ENCODE measurements around the gene SLC50A1.
A peak's percentile ranks its signal among the peaks of the same experiment; 100 is the strongest.
"Not testable (repeated sequence)": the region's sequence is repeated elsewhere in the genome, so short reads cannot be mapped to it uniquely, and the experiment has no call there.

SLC50A1 gene

GRCh38 chr1:155137154-155137949 is 1.7 kb downstream of the SLC50A1 start:
- no peak for DNase-seq

DNA sequence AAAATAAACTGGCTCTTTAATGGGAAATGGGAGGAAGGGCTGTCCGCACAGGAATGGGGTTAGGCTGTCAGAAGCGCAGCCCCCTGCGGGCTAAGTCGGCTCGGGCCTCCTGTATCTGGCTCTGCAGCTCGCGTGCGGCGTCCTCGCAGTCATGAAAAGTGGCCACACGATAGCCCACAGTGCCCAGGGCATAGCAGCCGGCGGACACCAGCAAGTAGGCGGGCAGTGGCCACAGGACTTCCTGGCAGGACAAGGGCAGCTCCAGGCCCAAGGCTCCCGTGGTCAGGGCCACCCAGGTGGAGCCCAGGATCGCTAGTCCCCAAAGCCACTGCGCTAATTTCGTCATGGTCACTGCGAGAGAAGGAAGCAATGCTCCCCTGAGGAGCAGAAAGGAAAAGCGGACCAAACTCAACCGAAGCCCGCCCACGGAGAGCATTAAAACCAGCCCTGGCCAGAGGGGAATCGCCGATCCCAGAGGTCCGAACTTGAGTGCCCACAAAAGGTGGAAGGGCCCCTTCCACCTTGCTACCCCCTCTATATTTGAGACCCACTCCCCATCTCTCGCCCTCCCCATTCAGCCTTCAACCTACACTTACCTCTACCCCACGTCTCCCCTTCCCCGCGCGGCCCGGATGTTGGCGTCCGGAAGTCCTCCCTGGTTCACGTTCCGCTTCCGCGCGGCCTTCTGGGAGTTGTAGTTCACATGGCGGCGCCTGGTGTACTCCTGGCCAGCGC is 4.4 kb downstream of the SLC50A1 start, which contains the start of gene DPM3:
Gene DPM3 (minus strand): TSS at position 637 of the 735 bp plus-strand sequence. CDS start 291 bp downstream, at position 346.
- peak; percentile 72 for DNase-seq

GRCh38 chr1:155140630-155140953 is 4.9 kb downstream of the SLC50A1 start:
- no peak for DNase-seq

DNA sequence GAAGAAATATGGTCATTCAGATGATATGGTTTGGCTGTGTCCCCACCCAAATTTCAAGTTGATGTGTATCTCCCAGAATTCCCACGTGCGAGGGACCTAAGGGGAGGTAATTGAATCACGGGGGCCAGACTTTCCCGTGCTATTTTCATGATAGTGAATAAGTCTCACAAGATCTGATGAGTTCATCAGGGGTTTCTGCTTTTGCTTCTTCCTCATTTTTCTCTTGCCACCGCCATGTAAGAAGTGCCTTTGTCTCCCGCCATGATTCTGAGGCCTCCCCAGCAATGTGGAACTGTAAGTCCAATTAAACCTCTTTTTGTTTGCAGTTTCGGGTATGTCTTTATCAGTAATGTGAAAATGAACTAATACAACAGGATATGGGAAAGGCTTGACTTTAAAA is 6.1 kb downstream of the SLC50A1 start:
- DNase-seq: no peak

- DNase-seq: no peak
Observed at GRCh38 chr1:155145491-155145890, 9.8 kb downstream of the SLC50A1 start.

DNA sequence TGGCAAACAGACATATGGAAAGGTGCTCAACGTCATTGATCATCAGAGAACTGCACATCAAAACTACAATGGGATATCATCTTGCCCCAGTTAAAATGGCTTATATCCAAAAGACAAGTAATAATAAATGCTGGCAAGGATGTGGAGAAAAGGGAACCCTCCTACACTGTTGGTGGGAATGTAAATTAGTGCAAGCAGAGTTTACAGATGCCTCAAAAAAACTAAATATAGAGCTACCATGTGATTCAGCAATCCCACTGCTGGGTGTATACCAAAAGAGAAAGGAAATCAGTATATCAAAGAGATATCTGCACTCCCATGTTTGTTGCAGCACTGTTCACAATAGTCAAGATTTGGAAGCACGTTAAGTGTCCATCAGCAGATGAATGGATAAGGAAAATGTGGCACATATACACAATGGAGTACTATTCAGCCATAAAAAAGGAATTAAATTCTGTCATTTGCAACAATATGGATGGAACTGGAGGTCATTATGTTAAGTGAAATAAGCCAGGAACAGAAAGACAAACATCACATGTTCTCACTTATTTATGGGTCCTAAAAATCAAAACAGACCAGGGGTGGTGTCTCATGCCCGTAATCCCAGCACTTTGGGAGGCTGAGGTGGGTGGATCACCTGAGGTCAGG is 20.5 kb downstream of the SLC50A1 start:
- DNase-seq: not testable (repeated sequence)

DNA sequence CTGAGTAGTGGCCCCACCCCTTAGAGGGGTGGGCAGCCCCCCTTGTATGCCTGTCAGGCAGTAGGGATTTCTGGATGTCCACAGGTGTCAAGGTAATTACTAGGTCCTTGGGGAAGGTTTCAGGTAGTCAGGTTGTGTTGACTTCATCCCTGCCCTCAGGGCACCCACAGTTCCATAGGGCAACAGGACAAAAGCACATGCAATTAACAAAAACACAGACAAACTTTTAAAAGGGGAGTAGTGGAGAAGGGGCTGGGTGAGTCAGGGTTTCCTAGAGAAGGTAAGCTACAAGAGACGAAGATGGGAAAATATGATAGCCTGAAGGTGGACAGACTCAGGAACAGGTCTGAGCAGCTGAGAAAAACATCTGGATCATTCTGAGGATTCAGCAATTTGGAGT is 23.3 kb downstream of the SLC50A1 start:
- DNase-seq: no peak

DNA sequence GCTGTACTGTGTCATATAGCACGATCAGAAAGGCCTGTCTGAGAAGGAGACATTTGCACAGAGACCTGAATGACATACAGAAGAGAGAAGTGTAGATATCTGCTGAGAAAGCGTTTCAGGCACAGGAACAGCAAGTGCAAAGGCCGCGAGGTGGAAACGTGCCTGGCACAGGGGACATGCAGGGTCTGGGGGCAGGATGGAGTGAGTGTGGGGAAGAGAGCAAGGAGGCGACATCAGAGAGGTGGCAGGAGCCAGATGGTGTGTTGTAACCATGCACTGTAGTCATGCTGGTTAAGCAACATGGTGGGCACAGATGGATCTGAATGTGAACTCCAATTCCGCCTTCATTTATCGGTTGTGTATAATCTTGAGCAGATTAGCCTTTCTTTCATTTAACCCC is 24.5 kb downstream of the SLC50A1 start:
- no peak for DNase-seq

- DNase-seq: not testable (repeated sequence)
Observed at GRCh38 chr1:155162631-155163030, 27.0 kb downstream of the SLC50A1 start.

GRCh38 chr1:155163785-155164184 is 28.1 kb downstream of the SLC50A1 start:
- not testable (repeated sequence) for DNase-seq

- DNase-seq: not testable (repeated sequence)
Observed at GRCh38 chr1:155164625-155165024, 29.0 kb downstream of the SLC50A1 start.

DNA sequence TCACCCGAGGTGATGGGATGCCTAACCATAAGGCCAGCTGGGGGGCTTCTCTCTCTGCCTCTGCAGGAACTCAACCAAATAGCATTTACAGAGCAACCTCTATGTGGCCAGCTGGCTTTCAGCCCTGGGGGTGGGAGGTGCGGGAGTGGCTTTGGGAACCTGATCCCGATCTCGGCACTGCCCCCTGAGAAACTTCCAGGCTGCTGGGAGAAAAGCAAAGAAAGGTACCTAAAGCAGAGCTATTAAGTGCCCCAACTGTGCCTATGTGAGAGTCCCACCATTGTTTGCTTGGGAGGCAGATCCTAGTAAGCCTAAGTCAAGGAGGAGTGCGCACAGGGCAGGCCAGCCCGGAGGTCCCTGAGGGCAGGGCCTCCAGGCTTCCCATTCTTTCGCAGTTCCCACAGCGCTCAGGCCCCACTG is 30.4 kb downstream of the SLC50A1 start:
- no peak for DNase-seq

- no peak for DNase-seq
Observed at GRCh38 chr1:155166471-155167165, 31.0 kb downstream of the SLC50A1 start.

GRCh38 chr1:155167166-155168104 is 31.8 kb downstream of the SLC50A1 start:
- peak; percentile 79 for DNase-seq

DNA sequence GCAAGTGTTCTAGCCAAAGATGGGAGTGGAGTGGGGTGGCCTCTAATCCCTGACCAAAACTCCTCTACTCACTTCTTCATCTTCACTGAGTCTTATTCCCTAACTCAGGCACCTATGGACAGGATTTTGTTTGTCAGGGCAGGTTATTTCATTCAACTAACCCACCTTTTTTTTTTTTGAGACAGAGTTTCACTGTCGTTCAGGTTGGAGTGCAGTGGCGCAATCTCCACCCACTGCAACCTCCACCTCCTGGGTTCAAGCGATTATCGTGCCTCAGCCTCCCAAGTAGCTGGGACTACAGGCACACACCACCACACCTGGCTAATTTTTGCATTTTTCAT is 32.4 kb downstream of the SLC50A1 start:
- DNase-seq: not testable (repeated sequence)

DNA sequence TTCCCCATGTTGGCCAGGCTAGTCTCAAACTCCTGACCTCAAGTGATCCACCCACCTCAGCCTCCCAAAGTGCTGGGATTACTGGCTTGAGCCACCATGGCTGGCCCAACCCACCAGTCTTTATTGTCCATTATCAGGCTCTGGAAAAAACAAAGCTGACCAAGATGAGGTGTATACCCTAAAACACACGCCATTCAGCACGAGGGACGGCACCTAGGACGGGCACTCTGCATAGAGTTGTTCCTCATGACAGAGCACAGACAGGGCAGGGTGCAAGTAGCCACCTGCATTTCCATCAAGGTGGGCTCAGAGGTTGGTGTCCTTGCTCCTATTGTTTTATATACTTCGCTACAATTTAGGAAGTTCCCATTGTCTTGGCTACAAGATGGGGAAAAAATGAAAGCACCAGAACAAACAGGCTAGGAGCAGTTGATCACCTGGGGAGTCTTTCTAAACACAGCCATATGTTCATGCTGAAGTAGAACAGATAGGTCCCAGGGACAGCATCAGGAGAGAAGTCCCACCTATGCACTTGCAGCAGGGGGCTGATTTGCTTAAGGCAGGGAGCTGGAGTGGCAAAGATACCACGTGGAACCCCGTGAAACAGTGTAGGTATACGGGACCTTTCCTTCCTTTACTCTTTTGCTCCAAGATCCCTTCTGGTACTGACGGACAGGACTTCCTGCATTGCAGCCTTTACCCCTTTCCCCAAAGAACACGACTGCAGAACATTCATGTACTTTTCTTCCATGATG is 33.0 kb downstream of the SLC50A1 start:
- no peak for DNase-seq

DNA sequence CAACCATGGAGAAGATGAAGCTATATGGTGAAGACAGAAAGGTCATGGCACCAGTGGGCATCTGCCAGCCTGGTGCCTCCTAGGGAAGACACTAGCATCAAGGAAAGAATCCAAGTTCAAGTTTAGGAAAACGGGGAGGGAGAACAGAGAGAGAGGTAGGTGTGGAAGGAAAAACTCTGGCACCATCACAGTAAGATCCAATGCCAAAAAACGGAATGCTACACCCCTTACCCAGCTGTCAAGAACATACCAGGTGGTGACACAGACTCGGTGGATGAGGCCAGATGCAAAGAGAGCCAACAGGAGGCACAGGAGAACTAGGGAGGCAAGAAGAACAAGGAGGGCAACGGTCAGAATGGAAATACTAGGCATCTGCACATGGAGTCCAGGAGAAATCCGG is 33.9 kb downstream of the SLC50A1 start:
- DNase-seq: no peak

DNA sequence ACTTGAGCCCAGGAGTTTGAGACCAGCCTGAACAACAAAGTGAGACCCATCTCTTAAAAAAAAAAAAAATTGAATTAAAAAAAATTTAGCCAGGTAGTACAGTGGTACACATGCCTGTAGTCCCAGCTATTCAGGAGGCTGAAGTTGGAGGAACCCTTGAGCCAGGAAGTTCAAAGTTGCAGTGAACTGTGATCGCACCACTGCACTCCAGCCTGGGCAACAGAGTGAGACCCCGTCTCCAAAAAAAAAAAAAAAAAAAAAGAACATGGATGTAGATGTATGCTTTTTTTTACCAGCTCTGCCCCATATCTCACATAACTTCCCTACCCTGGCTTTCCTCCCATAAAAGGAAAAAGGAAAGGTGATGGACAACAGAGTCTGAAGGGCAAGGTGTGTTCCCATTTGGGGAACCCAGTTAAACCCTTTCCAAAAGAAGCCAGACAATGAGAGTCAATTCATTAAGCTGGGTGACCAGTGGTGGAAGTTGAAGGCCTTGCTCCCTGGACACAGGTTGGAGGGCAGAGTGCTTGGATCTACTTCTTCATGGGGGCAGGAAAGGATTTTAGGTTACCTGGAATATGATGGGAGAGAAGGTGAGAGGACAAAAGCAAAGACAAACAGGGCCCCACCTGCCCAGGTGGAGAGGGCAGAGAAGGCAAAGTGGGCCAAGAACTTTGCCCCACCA is 34.6 kb downstream of the SLC50A1 start:
- DNase-seq: no peak

DNA sequence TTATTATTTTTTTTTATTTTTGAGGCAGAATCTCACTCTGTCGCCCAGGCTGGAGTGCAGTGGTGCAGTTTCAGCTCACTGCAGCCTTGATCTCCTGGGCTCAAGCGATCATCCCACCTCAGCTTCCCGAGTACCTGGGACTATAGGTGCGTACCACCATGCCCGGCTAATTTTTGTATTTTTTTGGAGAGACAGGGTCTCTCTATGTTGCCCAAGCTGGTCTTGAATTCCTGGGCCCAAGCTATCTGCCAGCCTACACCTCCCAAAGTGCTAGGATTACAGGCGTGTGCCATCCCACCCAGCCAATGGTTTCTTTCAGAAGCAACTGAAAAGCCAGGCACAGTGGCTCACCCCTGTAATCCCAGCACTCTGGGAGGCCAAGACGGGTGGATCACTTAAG is 35.2 kb downstream of the SLC50A1 start:
- DNase-seq: no peak

- no peak for DNase-seq
Observed at GRCh38 chr1:155171836-155172731, 36.4 kb downstream of the SLC50A1 start.

Data from NCI-H510A (cell line).